TTC549 (cell line): Measurements from ENCODE around the gene ZNF584.
A peak's percentile ranks its signal among the peaks of the same experiment; 100 is the strongest.
"Not testable (repeated sequence)": the region's sequence is repeated elsewhere in the genome, so short reads cannot be mapped to it uniquely, and the experiment has no call there.

Experiments
- FAIRE-seq: peaks from 2 replicates; lab custom pipeline; 2012; peaks lifted over from hg19 to GRCh38; lab: Jason Lieb, UNC

ZNF584 gene

GRCh38 chr19:58408152-58409009 is at the start of gene ZNF584:
ZNF584 (plus strand) TSS chr19:58408649; CDS start chr19:58409148, 499 bp downstream.
- no peak for FAIRE-seq

GRCh38 chr19:58361900-58362271 is 46.6 kb upstream of the ZNF584 start:
- FAIRE-seq = no peak

GRCh38 chr19:58362272-58362994 is 46.0 kb upstream of the ZNF584 start, which contains the start of gene ZNF497:
ZNF497 (minus strand) TSS chr19:58362751; CDS start chr19:58357635, 5,116 bp downstream.
- FAIRE-seq = peak; percentile 15

DNA sequence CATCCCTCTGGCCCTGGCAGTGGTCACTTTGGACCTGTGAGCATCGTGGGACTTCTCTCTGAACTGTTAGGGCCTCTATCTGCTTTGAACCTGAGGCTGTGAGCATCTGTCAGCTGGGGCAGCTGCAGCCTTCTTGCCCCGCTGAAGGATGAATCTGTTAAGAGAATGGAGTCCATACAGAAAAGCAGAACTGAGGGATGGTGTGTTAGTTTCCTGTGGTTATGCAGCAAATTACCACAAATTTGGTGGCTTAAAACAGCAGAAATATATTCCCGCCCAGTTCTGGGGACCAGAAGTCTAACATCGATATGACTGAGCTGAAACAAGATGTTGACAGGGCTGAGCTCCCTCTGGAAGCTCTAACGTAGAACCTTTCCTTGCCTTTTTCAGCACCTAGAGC is 44.3 kb upstream of the ZNF584 start:
- FAIRE-seq = no peak

- FAIRE-seq = no peak
These were observed 41.6 kb upstream of the ZNF584 start for GRCh38 chr19:58366585-58367430.

DNA sequence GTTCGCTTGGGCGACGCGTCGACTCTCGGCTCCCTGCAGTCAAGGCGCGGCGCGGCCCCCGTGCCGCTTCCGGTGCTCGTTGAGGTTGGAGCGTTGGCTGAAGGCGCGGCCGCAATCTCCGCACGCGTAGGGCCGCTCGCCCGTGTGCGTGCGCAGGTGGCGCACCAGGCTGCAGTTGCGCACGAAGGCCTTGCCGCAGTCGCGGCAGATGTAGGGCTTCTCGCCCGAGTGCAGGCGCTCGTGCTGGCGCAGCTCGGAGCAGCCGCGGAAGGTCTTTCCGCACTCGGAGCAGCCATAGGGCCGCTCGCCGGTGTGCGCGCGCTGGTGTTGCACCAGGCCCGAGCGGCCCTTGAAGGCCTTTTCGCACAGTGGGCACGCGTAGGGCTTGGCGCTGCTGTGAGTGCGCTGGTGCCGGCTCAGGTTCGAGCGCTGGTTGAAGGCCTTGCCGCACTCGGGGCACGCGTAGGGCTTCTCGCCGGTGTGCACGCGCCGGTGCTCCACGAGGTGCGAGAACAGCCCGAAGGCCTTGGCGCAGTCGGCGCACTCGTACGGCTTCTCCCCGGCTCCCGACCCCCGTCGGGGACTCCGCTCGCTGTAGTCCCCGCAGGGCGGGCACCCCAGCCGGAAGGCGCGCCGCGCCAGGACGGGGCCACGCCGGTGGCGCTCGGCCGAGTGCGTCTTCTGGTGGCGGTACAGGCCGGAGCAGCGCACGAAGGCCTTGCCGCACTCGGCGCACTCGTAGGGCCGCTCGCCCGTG is 40.6 kb upstream of the ZNF584 start:
- FAIRE-seq = no peak

DNA sequence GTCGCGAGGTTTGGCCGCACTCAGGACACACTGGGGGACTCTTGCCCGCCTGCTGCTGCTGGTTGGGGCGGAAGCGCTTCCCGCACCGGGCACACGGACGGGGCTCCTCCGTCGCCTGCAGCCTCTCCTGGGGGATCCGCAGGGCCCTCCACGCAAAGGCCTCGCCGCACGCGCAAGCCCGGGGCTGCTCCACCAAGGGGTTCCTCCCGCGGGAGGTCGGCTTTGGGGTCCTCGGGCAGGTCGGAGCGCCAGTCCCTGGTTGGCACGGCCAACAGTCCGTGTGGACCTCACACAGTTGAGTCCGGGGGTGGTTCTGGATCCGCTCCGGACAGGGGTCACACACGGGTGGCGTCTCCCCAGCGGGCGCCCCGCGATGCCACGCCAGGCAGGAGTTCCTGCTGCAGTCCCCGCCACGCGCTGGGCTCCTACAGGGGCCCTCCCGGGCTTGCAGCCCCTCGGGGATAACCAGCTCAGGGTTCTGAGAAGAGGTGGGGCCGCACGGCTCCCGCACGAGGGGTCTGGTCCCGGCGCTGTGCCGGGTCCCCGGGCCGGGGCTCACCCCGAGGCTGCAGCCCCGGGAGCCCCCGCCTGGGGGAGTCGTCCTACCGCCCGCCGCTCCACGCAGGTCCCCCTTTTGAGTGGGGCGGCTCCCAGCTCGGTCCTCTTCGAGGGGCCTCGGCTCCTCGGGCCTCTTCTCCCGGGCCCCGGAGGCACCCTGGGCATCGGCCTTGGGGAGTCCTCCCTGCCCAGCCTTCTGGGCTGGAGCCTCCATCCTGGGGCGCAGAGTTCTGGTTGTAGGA is 39.7 kb upstream of the ZNF584 start:
- FAIRE-seq = no peak

GRCh38 chr19:58372311-58373133 is 35.9 kb upstream of the ZNF584 start:
- no peak for FAIRE-seq

DNA sequence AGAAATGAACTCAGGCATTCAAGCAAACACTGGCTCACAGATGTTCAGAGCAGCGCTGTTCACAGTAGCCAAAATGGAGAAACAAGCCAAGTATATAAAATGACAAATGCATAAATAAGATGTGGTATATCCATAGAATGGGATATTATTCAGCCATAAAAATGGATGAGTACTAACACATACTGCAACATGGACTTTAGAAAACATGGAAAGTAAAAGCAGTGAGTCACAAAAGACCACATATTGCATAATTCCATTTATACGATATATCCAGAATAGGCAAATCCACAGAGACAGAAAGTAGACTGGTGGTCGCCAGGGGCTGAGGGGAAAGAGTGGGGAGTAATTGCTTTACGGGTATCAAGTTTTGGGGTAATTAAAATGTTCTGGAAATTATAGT is 34.2 kb upstream of the ZNF584 start:
- no peak for FAIRE-seq

DNA sequence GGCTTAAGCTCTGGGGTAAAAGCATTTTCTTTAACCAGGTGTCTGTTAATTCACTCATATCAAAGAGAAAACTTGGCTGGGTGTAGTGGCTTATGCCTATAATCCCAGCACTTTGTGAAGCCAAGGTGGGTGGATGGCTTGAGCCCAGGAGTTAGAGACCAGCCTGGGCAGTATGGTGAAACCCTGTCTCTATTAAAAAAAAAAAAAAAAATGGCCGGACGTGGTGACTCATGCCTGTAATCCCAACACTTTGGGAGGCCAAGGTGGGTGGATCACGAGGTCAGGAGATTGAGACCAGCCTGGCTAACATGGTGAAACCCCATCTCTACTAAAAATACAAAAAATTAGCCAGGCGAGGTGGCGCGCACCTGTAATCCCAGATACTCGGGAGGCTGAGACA is 31.7 kb upstream of the ZNF584 start:
- FAIRE-seq = not testable (repeated sequence)

DNA sequence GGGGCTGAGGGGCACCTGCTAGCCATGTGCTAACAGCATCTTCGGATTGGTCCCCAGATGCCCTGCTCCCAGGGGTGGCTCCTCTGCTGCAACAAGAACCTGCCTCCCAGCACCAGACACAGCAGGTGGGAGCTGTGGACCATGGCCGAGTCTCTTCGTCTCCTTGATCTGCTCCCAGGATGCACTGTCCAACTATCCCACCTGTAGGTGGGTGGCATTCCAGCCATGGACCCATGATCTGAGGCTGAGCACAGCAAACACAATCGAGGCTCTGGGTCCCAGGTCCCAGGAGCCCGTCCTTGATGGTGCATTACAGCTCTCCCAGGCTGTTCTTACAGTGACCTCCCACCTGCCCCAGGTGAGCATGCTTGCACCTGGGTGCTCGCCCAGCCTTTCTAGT is 29.2 kb upstream of the ZNF584 start:
- no peak for FAIRE-seq

- FAIRE-seq = no peak
These were observed 28.3 kb upstream of the ZNF584 start for GRCh38 chr19:58380037-58380661.

DNA sequence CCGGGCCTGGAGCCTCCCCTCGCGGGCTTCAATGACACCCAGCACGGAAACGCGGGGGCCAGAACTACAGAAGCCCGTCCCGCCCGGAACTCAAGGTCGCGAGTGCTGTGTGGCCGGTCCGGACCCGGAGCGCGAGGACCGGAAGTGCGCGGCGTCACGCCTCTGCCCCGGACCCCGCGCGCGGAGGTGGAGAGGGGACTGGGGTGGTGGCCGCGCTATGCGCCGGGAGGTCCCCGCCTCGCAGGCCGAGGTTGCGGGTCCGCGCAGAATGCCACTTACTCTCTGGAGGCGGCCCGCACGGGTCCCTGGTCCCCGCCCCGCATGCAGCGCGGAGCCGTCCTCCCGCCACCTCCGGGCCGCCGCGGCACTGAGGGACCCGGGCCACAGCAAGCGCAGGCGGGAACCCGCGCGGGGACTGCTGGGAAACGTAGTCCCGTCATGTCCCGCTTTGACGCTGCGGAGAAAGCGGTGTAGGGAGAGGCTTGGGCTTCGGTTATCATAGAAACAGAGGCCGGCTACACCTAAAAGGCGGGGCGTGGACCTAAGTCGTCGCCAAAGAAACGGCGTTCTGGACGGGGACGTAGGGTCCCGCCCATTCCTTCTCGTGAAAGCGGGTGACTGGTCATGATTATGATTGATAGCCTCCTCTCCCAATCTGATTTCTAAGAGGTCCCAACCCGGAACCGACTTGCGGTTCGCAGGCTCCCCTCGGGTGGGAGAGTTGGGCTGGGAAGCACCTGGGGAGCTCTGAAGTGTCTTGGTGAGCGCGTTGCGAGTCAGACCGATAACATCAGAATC is 27.6 kb upstream of the ZNF584 start, which contains the start of gene ZNF837:
Gene ZNF837 (minus strand): TSS at position 369 of the 798 bp plus-strand sequence. CDS start 11,698 bp downstream, outside the sequence.
- FAIRE-seq = peak; percentile 95

DNA sequence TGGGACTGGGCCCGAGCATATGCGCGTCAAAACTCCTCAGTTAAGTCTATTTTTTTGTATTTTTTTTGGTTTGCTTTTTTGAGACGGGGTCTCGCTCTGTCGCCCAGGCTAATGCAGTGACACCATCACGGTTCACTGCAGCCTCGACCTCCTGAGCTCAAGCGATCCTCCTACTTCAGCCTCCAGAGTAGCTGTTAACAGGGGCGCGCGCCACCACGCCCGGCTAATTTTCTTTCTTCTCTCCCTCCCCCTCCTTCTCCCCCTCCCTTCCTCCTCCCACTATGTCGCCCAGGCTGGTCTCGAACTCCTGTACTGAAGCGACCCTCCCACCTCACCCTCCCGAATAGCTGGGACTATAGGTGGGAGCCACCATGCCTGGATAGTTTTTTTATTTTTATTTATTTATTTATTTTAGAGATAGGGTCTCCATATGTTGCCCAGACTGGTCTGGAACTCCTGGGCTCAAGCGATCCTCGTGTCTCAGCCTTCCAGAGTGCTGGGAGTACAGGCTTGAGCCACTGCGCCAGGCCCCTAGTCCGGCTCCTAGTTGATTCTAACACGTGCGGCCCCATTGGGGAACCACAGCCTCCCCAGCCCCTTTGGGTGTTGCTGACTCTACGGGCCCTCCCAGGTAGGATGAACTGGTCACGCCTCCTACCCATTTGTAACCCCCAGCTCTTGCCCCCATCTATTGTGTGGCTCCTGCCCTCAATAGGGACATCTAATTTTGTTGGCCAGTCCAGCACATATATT is 26.8 kb upstream of the ZNF584 start:
- no peak for FAIRE-seq

- FAIRE-seq = no peak
These were observed 25.3 kb upstream of the ZNF584 start for GRCh38 chr19:58382997-58383603.

DNA sequence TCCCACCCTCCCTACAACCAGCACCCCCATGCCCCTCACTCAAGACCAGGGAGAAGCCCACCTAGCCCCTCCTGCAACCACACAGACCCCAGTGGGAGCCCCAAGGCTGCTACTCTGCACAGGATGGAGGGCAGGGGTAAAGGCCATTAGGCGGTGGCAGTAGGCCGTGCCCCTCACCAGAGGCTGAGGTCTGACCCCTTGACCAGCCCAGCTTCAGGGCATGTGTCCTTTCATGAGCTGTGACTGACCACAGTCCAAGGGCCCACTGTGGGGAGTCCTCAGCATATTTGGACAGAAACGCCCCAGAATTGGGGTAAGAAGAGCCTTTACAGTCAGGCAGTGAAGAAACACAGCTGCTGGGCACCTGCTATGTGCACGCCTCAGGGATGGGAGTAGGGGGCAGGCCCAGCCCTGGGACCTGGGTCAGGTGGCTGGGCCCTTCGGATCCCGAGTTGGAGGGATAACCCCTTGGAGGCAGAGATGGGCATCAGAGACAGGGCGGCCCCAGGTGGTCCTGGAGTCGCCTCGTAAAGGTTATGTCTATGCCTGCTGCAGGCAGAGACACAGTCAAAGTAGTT is 23.0 kb upstream of the ZNF584 start:
- FAIRE-seq = no peak
